Keratinocyte (primary cell): ENCODE measurements around the gene ASTN2.

Experiments
- CTCF ChIP-seq, 3 experiments: IDR thresholded peaks in 1 of 3; conservative IDR thresholded peaks in 1 of 3; optimal IDR thresholded peaks in 1 of 3; 2 replicates in 2 of 3; 3 replicates in 1 of 3; pipeline versions ENCODE3 to v1.5.1; 2011; ENCODE audit warnings: low read length in 3 of 3, mild to moderate bottlenecking in 3 of 3, moderate library complexity in 2 of 3, control low read depth in 1 of 3, inconsistent platforms in 1 of 3; ENCODE audit not compliant: insufficient read depth in 2 of 3; ENCODE audit errors: extremely low read depth in 1 of 3
- EZH2 ChIP-seq: IDR thresholded peaks from one replicate; pipeline ENCODE4 v1.6.1; 2012; ENCODE audit warnings: inconsistent platforms, mild to moderate bottlenecking, low read length, moderate library complexity

GRCh38 chr9:117407436-117408022 is 7.3 kb downstream of the ASTN2 start:
- TF ChIP-seq CTCF (optimal IDR thresholded peaks at IDR 0.05 in 1 of 3, IDR thresholded peaks at IDR 0.05 in 1 of 3, conservative IDR thresholded peaks at IDR 0.05 in 1 of 3; ENCODE audit: extremely low read depth in 1 of 3, insufficient read depth in 2 of 3, low read length in 3 of 3) (no peak), EZH2 (no peak)
